Daoy (cell line): Measurements from ENCODE around the gene DOK7. TPM values are rescaled to one million over a fixed set of nuclear protein-coding genes. Genes with fewer than 3 reads are reported as not detected.

Source experiments
- DNase-seq: peaks from one replicate; pipeline ENCODE4 v3.0.0-alpha.2; 2015; ENCODE audit warnings: low read depth
- total RNA-seq: library from RNA; depleted of rRNA; stranded (reverse); fragments of >200 nt; shearing (Covaris generic); gene quantifications from 2 replicates; pipeline ENCODE4 v1.2.3, GENCODE V29; 2014; rRNA removed

The DOK7 gene
- total RNA-seq, result 0.11 and 2.0 TPM in 2 replicates

- DNase-seq, result no peak
Measured at GRCh38 chr4:3462790-3463415, at the start of gene DOK7. Gene DOK7, plus strand, starts transcription at chr4:3463306. Its CDS starts 70 bp downstream, at chr4:3463376.

- no peak for DNase-seq
Measured at GRCh38 chr4:3413675-3414420, 49.3 kb upstream of the DOK7 start.

GRCh38 chr4:3414421-3415279 lies 48.5 kb upstream of the DOK7 start:
- DNase-seq, result no peak

- no peak for DNase-seq
Measured at GRCh38 chr4:3415471-3416141, 47.5 kb upstream of the DOK7 start.

- no peak for DNase-seq
Measured at GRCh38 chr4:3416270-3416669, 46.8 kb upstream of the DOK7 start.

GRCh38 chr4:3416821-3417221 lies 46.3 kb upstream of the DOK7 start:
- DNase-seq, result no peak

GRCh38 chr4:3417448-3417847 lies 45.7 kb upstream of the DOK7 start:
- no peak for DNase-seq

- DNase-seq, result no peak
Measured at GRCh38 chr4:3418029-3418762, 44.9 kb upstream of the DOK7 start.

- DNase-seq, result no peak
Measured at GRCh38 chr4:3419836-3420605, 43.1 kb upstream of the DOK7 start.

- no peak for DNase-seq
Measured at GRCh38 chr4:3420606-3420955, 42.5 kb upstream of the DOK7 start.

- DNase-seq, result no peak
Measured at GRCh38 chr4:3420956-3421355, 42.1 kb upstream of the DOK7 start.

- no peak for DNase-seq
Measured at GRCh38 chr4:3421470-3421869, 41.6 kb upstream of the DOK7 start.

- no peak for DNase-seq
Measured at GRCh38 chr4:3422241-3422801, 40.8 kb upstream of the DOK7 start.

- no peak for DNase-seq
Measured at GRCh38 chr4:3422808-3423297, 40.3 kb upstream of the DOK7 start.

GRCh38 chr4:3423406-3423805 lies 39.7 kb upstream of the DOK7 start:
- DNase-seq, result no peak

GRCh38 chr4:3423952-3424351 lies 39.2 kb upstream of the DOK7 start:
- DNase-seq, result no peak

GRCh38 chr4:3424522-3425095 lies 38.5 kb upstream of the DOK7 start:
- DNase-seq, result no peak

GRCh38 chr4:3426465-3427133 lies 36.5 kb upstream of the DOK7 start:
- DNase-seq, result no peak

GRCh38 chr4:3427134-3427476 lies 36.0 kb upstream of the DOK7 start:
- DNase-seq, result no peak
